GM18868 (cell line): ENCODE measurements around the gene CSNK1A1L.

Experiments
- ATAC-seq: cut with Tn5 transposase; IDR thresholded peaks from one replicate; pipeline ENCODE4 v1.9.1; 2021; ENCODE audit warnings: mild to moderate bottlenecking, moderate library complexity; ENCODE audit not compliant: unreplicated experiment

Gene CSNK1A1L

GRCh38 chr13:37105251-37105714, at the start of gene CSNK1A1L:
Gene CSNK1A1L, minus strand, starts transcription at chr13:37105664. Its CDS starts 408 bp downstream, at chr13:37105256.
- ATAC-seq = no peak

GRCh38 chr13:37149380-37149779, 43.9 kb upstream of the CSNK1A1L start:
- no peak for ATAC-seq

DNA sequence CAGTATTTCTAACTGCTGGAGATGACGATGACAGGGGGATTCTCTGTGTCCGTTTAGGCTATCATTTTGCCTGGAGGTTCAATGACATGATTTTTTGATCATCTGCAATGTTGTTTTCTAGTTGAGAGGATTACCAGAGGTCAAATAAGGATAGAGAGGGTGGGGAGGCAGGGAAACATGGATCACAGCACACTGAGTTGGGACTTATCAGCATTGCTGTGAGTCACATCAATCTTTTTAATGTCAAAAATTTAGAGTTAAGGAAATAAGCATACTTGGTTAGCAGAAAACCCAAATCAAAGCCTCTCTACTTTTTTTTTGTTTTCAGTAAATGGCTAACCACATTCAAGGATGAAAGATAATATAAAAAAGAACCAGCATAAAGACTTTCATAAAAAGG, 43.0 kb upstream of the CSNK1A1L start:
- ATAC-seq = no peak

DNA sequence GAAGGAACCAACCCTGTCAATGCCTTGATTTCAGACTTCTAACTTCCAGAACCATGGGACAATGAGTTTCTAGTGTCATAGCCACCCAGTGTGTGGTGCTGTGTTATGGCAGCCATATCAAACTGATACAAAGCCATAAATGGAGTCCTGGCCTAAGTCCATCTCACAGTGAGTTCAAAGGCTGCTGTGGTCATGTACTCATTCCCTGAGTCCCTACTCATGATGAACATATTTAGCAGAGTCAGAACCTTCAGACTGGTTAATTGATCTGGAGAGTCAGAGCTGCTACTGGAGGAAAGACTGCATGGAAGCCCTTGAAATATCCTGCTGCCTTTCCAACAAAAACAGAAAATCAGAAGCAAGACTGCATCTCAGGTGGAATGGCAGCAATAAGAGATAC, 39.2 kb upstream of the CSNK1A1L start:
- no peak for ATAC-seq

DNA sequence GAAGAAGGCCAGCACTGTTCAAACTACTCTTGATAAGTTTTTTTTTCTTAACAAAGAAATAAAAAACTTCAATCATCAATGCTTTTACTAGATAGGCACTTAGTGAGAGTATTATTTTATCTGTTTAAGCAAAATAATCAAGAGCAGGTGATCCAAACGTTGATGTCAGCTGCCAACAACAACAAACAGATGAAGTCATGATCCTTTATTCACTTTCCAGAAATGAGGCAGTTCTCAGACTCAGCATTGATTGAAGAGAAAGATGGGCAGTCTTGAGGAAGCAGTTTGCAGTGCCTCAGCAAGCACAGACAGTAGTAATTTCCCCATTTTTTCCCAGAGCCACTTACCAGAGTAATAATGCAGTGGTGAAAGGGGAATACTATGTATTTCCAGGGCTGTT, 38.4 kb upstream of the CSNK1A1L start:
- no peak for ATAC-seq

DNA sequence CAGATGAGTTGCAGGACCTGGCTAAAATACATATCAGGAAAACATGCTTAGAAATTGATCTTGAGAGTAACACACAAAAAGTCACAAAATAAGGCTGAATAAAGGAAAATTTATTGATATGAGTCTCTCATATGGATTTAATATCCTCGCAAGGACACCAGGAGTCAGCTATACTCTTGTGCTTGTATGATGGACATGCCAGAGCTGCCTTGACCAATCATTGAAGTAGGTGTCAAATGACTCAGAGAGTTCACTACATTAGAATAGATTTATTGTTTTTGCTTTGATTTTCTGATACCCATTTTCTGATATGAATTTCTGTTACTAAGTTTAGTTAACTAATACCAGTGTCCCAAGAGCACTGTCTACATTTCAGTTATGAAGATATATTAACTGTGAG, 37.4 kb upstream of the CSNK1A1L start:
- ATAC-seq = no peak

- no peak for ATAC-seq
Measured at GRCh38 chr13:37141011-37141410, 35.5 kb upstream of the CSNK1A1L start.

DNA sequence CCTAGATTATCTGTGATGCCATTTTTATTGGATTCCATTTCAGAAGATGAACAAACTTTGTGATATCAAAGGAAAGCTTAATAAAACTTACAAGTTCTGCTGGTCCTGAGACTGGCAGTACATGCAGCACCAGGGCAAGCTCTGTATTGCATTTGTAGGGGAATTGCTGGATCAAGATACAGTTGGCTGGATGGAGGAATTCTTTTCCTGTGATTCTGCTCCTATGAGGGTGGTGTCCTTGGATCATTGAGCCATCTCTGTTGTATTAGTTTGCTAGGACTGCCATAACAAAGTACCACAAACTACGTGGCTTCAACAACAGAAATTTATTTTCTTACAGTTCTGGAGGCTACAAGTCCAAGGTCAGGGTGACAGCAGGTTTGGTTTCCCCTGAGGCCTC, 33.9 kb upstream of the CSNK1A1L start:
- ATAC-seq = no peak

DNA sequence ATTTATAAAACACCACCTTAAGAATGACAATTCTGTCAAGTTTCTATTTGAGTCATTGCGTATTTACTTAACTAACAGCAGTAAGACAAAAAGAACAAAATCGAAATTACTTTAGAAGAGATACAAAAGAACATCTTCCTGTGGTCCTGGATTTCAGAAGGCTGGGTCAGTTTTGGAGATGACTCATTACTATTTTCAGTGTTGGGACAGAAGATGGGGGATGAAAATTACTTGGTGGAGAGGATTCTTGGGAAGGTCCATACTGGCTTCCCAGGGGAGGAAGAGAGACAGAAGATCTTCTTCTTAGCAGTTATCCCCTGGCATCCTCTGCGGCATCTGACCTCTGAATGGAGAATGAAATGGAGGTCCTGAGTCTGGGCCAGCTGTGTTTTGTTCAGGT, 33.5 kb upstream of the CSNK1A1L start:
- ATAC-seq = peak; percentile 64

- no peak for ATAC-seq
Measured at GRCh38 chr13:37138169-37138568, 32.7 kb upstream of the CSNK1A1L start.

- no peak for ATAC-seq
Measured at GRCh38 chr13:37136633-37137032, 31.2 kb upstream of the CSNK1A1L start.

DNA sequence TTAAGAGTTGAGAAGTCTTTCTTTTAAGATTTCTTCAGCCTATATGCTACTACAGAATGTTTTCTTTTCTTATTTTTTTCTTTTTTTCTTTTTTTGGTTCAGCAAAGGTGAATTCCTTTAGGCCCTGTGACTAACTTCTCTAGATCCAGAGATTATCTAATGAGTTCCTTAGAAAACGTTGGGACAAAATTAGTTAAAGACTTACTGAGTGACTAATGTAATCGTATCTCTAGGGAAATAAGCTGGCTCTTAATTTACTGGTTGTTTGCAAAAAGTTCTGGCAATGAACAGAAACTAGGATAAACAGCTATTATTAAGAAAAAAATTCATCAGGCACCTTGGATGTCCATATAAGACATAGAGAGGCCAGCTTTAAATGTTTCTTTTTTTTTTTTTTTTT, 30.7 kb upstream of the CSNK1A1L start:
- ATAC-seq = no peak

DNA sequence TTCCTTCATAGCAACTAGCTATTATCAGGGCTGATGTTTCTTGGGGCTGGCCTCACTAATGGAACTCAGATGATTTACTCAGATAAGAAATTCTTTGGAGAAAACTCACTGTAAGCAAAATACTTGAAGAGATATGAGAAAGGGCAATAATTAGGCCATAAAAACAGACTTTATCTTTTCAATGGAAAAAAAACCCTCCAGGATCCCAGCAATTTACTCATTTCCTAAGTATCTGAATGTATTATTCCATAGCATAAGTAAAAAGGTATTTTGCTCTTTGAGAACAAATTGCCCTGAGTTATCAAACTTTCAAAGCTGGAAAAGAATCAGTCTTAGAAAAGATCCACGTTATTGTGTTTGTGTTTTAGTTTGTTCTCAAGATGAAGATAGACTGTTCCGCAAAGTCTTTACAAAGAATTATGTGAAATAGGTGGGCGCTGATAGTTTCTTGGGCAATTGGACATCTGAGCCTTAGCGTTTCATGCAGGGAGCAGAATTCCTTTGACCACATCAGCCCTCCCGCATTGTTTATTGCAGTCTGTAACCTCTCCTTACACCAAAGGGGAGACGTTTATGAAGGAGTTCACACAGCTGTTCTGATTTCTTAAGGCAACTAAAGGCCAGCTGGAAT, 29.1 kb upstream of the CSNK1A1L start:
- no peak for ATAC-seq

GRCh38 chr13:37132211-37132610, 26.7 kb upstream of the CSNK1A1L start:
- ATAC-seq = no peak

DNA sequence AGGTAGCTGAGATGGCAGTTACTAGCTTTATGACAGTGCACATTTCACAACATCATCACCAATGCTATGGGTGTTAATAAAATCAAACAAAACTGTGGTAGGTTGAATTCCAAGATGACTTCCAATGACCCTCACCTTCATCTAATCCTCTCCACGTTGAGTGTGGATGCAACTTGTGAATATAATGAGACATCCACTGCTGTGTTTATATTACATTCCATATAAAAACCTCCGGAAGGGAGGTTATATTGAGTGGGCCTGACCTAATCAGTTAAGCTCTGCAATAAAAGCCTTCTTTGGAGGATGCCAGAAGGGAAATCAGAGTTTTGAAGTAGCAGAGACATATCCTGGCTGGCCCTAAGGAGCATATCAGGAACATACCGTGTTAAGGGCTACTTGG, 25.6 kb upstream of the CSNK1A1L start:
- no peak for ATAC-seq

DNA sequence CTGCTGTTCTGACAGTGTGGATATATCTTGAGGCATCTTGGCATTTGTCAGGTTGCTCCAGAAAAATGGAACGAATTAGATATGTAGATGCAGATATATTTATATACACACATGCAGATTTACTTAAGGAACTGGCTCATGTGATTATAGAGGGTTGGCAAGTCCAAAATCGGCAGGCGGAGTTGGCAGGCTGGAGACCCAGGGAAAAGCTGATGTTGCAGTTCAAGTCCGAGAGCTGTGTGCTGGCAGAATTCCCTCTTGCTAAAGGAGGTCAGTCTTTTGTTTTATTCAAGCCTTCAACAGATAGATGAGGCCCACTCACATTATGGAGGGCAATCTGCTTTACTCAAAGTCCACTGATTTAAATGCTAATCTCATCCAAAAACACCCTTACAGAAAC, 24.4 kb upstream of the CSNK1A1L start:
- no peak for ATAC-seq

- ATAC-seq = no peak
Measured at GRCh38 chr13:37127691-37128241, 22.3 kb upstream of the CSNK1A1L start.

DNA sequence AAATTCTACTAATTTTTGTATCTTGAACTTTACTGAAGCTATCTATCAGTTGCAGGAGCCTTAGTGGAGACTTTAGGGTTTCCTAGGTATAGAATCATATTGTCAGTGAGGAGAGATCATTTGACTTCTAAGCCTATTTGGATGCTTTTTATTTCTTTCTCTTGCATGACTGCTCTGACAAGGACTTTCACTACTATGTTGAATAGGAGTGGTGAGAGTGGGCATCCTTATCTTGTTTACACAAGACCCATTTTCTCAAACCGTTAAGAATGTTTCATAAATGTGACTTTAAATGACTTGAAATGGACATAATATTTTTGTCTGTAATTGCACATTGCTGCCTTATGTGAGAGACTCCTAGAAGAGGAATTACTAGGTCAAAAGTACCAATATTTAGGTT, 17.9 kb upstream of the CSNK1A1L start:
- ATAC-seq = peak; percentile 63

DNA sequence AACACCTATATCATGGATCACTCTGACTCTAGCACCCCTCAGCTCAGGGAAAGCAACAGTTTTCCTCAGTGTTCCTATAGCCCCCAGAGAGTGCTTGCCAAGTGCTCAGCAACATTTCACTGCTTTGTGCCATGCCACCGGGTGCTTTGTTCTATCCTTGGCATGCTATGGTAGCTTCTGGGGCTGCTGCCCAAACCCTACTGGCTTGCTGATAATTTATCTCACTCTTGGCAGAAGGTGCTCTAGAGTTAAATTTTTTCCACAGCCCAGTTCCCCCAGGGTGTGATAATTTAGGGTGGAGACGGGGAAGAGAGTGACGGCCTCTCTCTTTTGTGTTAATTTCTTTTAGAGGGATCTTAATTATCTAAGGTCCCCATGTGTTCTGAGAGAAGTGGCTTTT, 12.6 kb upstream of the CSNK1A1L start:
- no peak for ATAC-seq

DNA sequence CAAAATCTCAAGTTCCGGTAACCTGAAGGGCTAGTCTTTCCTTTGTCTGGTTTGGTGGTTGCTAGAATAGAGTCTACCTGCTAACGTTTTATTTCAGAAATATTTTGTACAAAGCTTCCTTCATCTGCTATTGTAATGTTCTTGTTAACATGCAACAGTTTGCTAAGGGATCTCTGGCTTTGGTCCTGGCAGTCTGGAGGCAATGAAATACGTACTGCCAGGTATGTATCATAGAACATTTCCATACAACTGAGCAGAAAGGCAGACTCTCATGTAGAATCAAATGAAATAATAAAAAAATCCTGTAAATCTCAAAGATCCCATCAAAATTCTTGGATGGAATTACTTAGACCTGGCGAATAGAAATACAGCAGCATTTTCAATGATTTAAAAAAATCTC, 8.8 kb upstream of the CSNK1A1L start:
- no peak for ATAC-seq

- ATAC-seq = no peak
Measured at GRCh38 chr13:37113534-37113933, 8.1 kb upstream of the CSNK1A1L start.

DNA sequence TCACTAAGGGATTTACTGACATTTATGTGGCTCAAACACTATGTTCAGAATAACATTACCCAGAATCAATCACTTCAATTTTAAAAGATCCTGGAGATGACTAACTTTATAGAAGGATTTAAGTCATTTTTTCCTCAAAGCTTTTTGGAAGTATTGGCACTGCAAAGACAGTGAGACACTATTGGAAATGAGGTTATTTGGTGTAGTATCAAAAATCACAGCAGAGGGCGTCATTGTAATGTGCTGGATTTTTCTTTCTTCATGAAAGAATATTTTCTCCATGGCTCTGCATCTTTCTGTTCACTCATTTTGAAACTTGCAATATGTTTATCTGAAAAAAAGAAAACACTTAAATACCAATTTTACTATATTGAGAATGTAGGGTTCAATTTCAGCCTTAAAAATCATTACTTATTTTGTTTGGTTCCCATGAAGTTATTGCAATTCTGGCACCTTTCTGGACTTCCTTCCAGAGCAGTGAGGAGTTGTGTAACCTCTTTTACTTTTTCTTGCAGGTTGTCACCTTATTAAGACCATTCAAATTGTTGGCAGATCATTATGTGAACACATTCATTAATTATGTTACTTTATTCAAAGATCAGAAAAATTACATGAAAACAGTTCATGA, 3.7 kb upstream of the CSNK1A1L start:
- ATAC-seq = peak; percentile 64

GRCh38 chr13:37107868-37108267, 2.4 kb upstream of the CSNK1A1L start:
- ATAC-seq = no peak
